Measurements from ENCODE around the gene BCR. TPM values are rescaled to one million over a fixed set of nuclear protein-coding genes. Genes with fewer than 3 reads are reported as not detected.

BCR gene
- total RNA-seq, 1 experiment from 2014 or later: 129 TPM

- H3K36me3 Mint-ChIP-seq: peaks cover 30% of the 10 kb centered on the region
- CTCF ChIA-PET: interaction anchor here (1.1 to 3.0 kb wide), 5 partner anchors 11 to 55 kb away, joined by 3 to 11 read pairs (median 5); no protein-coding TSS in a partner anchor
- H3K4me1 Mint-ChIP-seq: peaks cover 83% of the 10 kb centered on the region
- H3K9me3 Mint-ChIP-seq: peaks cover 24% of the 10 kb centered on the region
- DNase-seq (ENCODE audit: low spot score) (no peak), ATAC-seq (no peak)
- POLR2A ChIA-PET: no interaction called here
- H3K4me3 Mint-ChIP-seq: no peak overlapping the region
- peak overlapping the region; percentile 29; the same call in 1 of the 2 replicates for H3K27ac Mint-ChIP-seq
- no peak for TF ChIP-seq CREM (CRISPR knock-in tag; IDR thresholded peaks at IDR 0.05)
- H3K27me3 Mint-ChIP-seq (ENCODE audit: low read depth): no peaks in the 10 kb centered on the region; the same call in 1 of the 2 replicates
Measured at GRCh38 chr22:23226497-23226850, 46.2 kb downstream of the BCR start.

GRCh38 chr22:23227380-23227779 lies 47.1 kb downstream of the BCR start:
- ATAC-seq: no peak
- Mint-ChIP-seq H3K27me3 (ENCODE audit: low read depth) (no peaks in the 10 kb centered on the region; the same call in 1 of the 2 replicates), H3K9me3 (peaks cover 24% of the 10 kb centered on the region), H3K36me3 (peaks cover 30% of the 10 kb centered on the region), H3K4me1 (peaks cover 85% of the 10 kb centered on the region), H3K27ac (no peak overlapping the region), H3K4me3 (no peak overlapping the region)
- ChIA-PET POLR2A (no interaction called here), CTCF (interaction anchor here (1.1 to 1.4 kb wide), 2 partner anchors 10 to 49 kb away, joined by 3 to 5 read pairs; no protein-coding TSS in a partner anchor)
- no peak for DNase-seq (ENCODE audit: low spot score)
- no peak for TF ChIP-seq OVOL2 (CRISPR knock-in tag; IDR thresholded peaks at IDR 0.05; ENCODE audit: borderline replicate concordance)
- no peak for TF ChIP-seq CTCF (IDR thresholded peaks at IDR 0.05)
- no peak for TF ChIP-seq ZNF532 (CRISPR knock-in tag; IDR thresholded peaks at IDR 0.05; ENCODE audit: borderline replicate concordance)
- TF ChIP-seq GRHL2 (CRISPR knock-in tag; IDR thresholded peaks at IDR 0.05; ENCODE audit: insufficient replicate concordance, severe bottlenecking): no peak
- no peak for TF ChIP-seq CBFB (CRISPR knock-in tag; IDR thresholded peaks at IDR 0.05; ENCODE audit: low read depth)
- no peak for TF ChIP-seq NR3C1 (CRISPR knock-in tag; conservative IDR thresholded peaks at IDR 0.05; ENCODE audit: low read depth)
- TF ChIP-seq GABPB1 (CRISPR knock-in tag; IDR thresholded peaks at IDR 0.05): no peak
- TF ChIP-seq HMGA2 (CRISPR knock-in tag; IDR thresholded peaks at IDR 0.05): no peak
- no peak for TF ChIP-seq E2F5 (CRISPR knock-in tag; IDR thresholded peaks at IDR 0.05)
- no peak for TF ChIP-seq ATF2 (CRISPR knock-in tag; IDR thresholded peaks at IDR 0.05; ENCODE audit: borderline replicate concordance, low read depth)
- no peak for TF ChIP-seq HMGXB4 (CRISPR knock-in tag; IDR thresholded peaks at IDR 0.05)
- no peak for TF ChIP-seq ZMAT4 (CRISPR knock-in tag; IDR thresholded peaks at IDR 0.05)
- no peak for TF ChIP-seq SMAD4 (CRISPR knock-in tag; IDR thresholded peaks at IDR 0.05)
- no peak for TF ChIP-seq ATF1 (CRISPR knock-in tag; IDR thresholded peaks at IDR 0.05)
- no peak for TF ChIP-seq USF1 (CRISPR knock-in tag; IDR thresholded peaks at IDR 0.05)
- no peak for TF ChIP-seq MXD4 (CRISPR knock-in tag; IDR thresholded peaks at IDR 0.05; ENCODE audit: borderline replicate concordance)
- no peak for TF ChIP-seq ARID4B (CRISPR knock-in tag; IDR thresholded peaks at IDR 0.05; ENCODE audit: borderline replicate concordance)

All from WTC11 (cell line).